SJSA1 (cell line): ENCODE results near the gene PNPLA6. TPM values are rescaled to one million over a fixed set of nuclear protein-coding genes. Genes with fewer than 3 reads are reported as not detected.
A peak's percentile ranks its signal among the peaks of the same experiment; 100 is the strongest.
"Not testable (repeated sequence)": the region's sequence is repeated elsewhere in the genome, so short reads cannot be mapped to it uniquely, and the experiment has no call there.

ENCODE experiments used
- DNase-seq, 2 experiments: peaks; one replicate each; pipeline ENCODE4 v3.0.0-alpha.2; 2015 to 2020; ENCODE audit warnings: low spot score in 2 of 2, low read depth in 1 of 2
- H3K27ac ChIP-seq: fragments of 250-450 bp; sonication (Bioruptor Pico); 2 replicates; pipeline ENCODE4 v1.5.1; 2020; ENCODE audit warnings: mild to moderate bottlenecking, moderate library complexity
- H3K27me3 ChIP-seq: fragments of 250-450 bp; sonication (Bioruptor Pico); replicated peaks from 2 replicates; pipeline ENCODE4 v1.5.1; 2020; ENCODE audit warnings: mild to moderate bottlenecking, moderate library complexity
- H3K36me3 ChIP-seq: fragments of 250-450 bp; sonication (Bioruptor Pico); 2 replicates; pipeline ENCODE4 v1.5.1; 2020; ENCODE audit warnings: mild to moderate bottlenecking
- H3K4me1 ChIP-seq: fragments of 250-450 bp; sonication (Bioruptor Pico); replicated peaks from 2 replicates; pipeline ENCODE4 v1.6.1; 2021; ENCODE audit warnings: mild to moderate bottlenecking
- H3K4me3 ChIP-seq: fragments of 250-450 bp; sonication (Bioruptor Pico); 2 replicates; pipeline ENCODE4 v1.5.1; 2020; ENCODE audit warnings: mild to moderate bottlenecking
- H3K9me3 ChIP-seq: fragments of 250-450 bp; sonication (Bioruptor Pico); replicated peaks from 2 replicates; pipeline ENCODE4 v1.5.1; 2020; ENCODE audit warnings: mild to moderate bottlenecking
- total RNA-seq: library from RNA; depleted of rRNA; stranded (reverse); fragments of >200 nt; shearing (Covaris generic); gene quantifications from 2 replicates; pipeline ENCODE4 v1.2.3, GENCODE V29; 2014

PNPLA6 gene
- total RNA-seq, 1 experiment from 2014 or later = 41.6 TPM

GRCh38 chr19:7529610-7530490 lies 5.7 kb upstream of the PNPLA6 start:
- H3K4me3 ChIP-seq = no peak overlapping the region
- H3K27ac ChIP-seq = no peak overlapping the region
- H3K27me3 ChIP-seq = no peaks in the 10 kb centered on the region
- DNase-seq = no peak
- H3K36me3 ChIP-seq = peaks cover 19% of the 10 kb centered on the region
- H3K4me1 ChIP-seq = peaks cover 10% of the 10 kb centered on the region
- H3K9me3 ChIP-seq = no peaks in the 10 kb centered on the region

- Histone ChIP-seq H3K4me3 (peak overlapping the region; percentile 78), H3K4me1 (peaks cover 18% of the 10 kb centered on the region), H3K27me3 (no peaks in the 10 kb centered on the region), H3K9me3 (no peaks in the 10 kb centered on the region; the same call in 1 of the 2 replicates), H3K27ac (0 out of 2 replicates have a peak overlapping the region, but pooled peaks have one; percentile 44), H3K36me3 (peaks cover 20% of the 10 kb centered on the region)
- peak in 1 of 2 experiments; percentile 19 for DNase-seq
These were observed 2.1 kb upstream of the PNPLA6 start for GRCh38 chr19:7533281-7533885.

- H3K4me1 ChIP-seq = peaks cover 18% of the 10 kb centered on the region
- peak; percentile 55 to 80 for DNase-seq
- no peaks in the 10 kb centered on the region; the same call in 1 of the 2 replicates for H3K9me3 ChIP-seq
- peaks cover 26% of the 10 kb centered on the region for H3K36me3 ChIP-seq
- H3K27ac ChIP-seq = peak overlapping the region; percentile 55
- peak overlapping the region; percentile 78 for H3K4me3 ChIP-seq
- H3K27me3 ChIP-seq = no peaks in the 10 kb centered on the region
These were observed 1.5 kb upstream of the PNPLA6 start for GRCh38 chr19:7533925-7534480.

GRCh38 chr19:7534531-7535046 lies 928 bp upstream of the PNPLA6 start:
- DNase-seq = peak; percentile 71 to 80
- H3K36me3 ChIP-seq = peaks cover 28% of the 10 kb centered on the region
- peaks cover 18% of the 10 kb centered on the region for H3K4me1 ChIP-seq
- H3K27ac ChIP-seq = peak overlapping the region; percentile 55; the same call in 1 of the 2 replicates
- H3K9me3 ChIP-seq = no peaks in the 10 kb centered on the region; the same call in 1 of the 2 replicates
- H3K4me3 ChIP-seq = peak overlapping the region; percentile 78
- H3K27me3 ChIP-seq = no peaks in the 10 kb centered on the region

GRCh38 chr19:7535998-7536695 lies 630 bp downstream of the PNPLA6 start:
- no peak for DNase-seq
- 0 out of 2 replicates have a peak overlapping the region, but pooled peaks have one; percentile 14 for H3K27ac ChIP-seq
- no peaks in the 10 kb centered on the region; the same call in 1 of the 2 replicates for H3K9me3 ChIP-seq
- no peaks in the 10 kb centered on the region for H3K27me3 ChIP-seq
- H3K4me1 ChIP-seq = peaks cover 18% of the 10 kb centered on the region
- peaks cover 36% of the 10 kb centered on the region for H3K36me3 ChIP-seq
- H3K4me3 ChIP-seq = peak overlapping the region; percentile 78

- H3K27me3 ChIP-seq, H3K27ac ChIP-seq, DNase-seq, H3K9me3 ChIP-seq, H3K4me3 ChIP-seq: not testable (repeated sequence)
- H3K36me3 ChIP-seq = peaks cover 44% of the 10 kb centered on the region
- H3K4me1 ChIP-seq = peaks cover 12% of the 10 kb centered on the region
These were observed 3.5 kb downstream of the PNPLA6 start for GRCh38 chr19:7538990-7539389.

GRCh38 chr19:7539827-7540425 lies 4.4 kb downstream of the PNPLA6 start:
- Histone ChIP-seq H3K4me3 (no peak overlapping the region), H3K27ac (no peak overlapping the region), H3K27me3 (no peaks in the 10 kb centered on the region), H3K36me3 (peaks cover 44% of the 10 kb centered on the region), H3K9me3 (no peaks in the 10 kb centered on the region; the same call in 1 of the 2 replicates), H3K4me1 (peaks cover 9% of the 10 kb centered on the region)
- no peak for DNase-seq

GRCh38 chr19:7540761-7541474 lies 5.4 kb downstream of the PNPLA6 start:
- Histone ChIP-seq H3K4me1 (peaks cover 5% of the 10 kb centered on the region), H3K27ac (no peak overlapping the region), H3K27me3 (no peaks in the 10 kb centered on the region), H3K9me3 (no peaks in the 10 kb centered on the region), H3K36me3 (peaks cover 40% of the 10 kb centered on the region), H3K4me3 (no peak overlapping the region)
- no peak for DNase-seq

- H3K9me3 ChIP-seq = no peaks in the 10 kb centered on the region
- peaks cover 40% of the 10 kb centered on the region for H3K36me3 ChIP-seq
- no peaks in the 10 kb centered on the region for H3K27me3 ChIP-seq
- no peak overlapping the region for H3K4me3 ChIP-seq
- no peaks in the 10 kb centered on the region; the same call in 1 of the 2 replicates for H3K4me1 ChIP-seq
- DNase-seq = no peak
- no peak overlapping the region for H3K27ac ChIP-seq
These were observed 5.9 kb downstream of the PNPLA6 start for GRCh38 chr19:7541475-7541824.

- Histone ChIP-seq H3K9me3 (no peaks in the 10 kb centered on the region), H3K27ac (no peak overlapping the region), H3K27me3 (no peaks in the 10 kb centered on the region), H3K4me1 (no peaks in the 10 kb centered on the region), H3K4me3 (no peak overlapping the region), H3K36me3 (peaks cover 40% of the 10 kb centered on the region)
- DNase-seq = no peak
These were observed 6.4 kb downstream of the PNPLA6 start for GRCh38 chr19:7541828-7542443.

- Histone ChIP-seq H3K27me3 (no peaks in the 10 kb centered on the region), H3K36me3 (peaks cover 40% of the 10 kb centered on the region), H3K9me3 (no peaks in the 10 kb centered on the region), H3K27ac (no peak overlapping the region), H3K4me1 (no peaks in the 10 kb centered on the region), H3K4me3 (no peak overlapping the region)
- DNase-seq = no peak
These were observed 7.2 kb downstream of the PNPLA6 start for GRCh38 chr19:7542556-7543348.

GRCh38 chr19:7544626-7545025 lies 9.1 kb downstream of the PNPLA6 start:
- H3K4me3 ChIP-seq = no peak overlapping the region
- no peak for DNase-seq
- H3K4me1 ChIP-seq = no peaks in the 10 kb centered on the region
- no peaks in the 10 kb centered on the region for H3K27me3 ChIP-seq
- H3K27ac ChIP-seq = no peak overlapping the region
- H3K36me3 ChIP-seq = peaks cover 29% of the 10 kb centered on the region
- no peaks in the 10 kb centered on the region for H3K9me3 ChIP-seq
